HG03558 (cell line): ENCODE results near the gene EMC10.
"Not testable (repeated sequence)": the region's sequence is repeated elsewhere in the genome, so short reads cannot be mapped to it uniquely, and the experiment has no call there.

Experiments
- ATAC-seq: cut with Tn5 transposase; IDR thresholded peaks from one replicate; pipeline ENCODE4 v1.9.1; 2021; ENCODE audit warnings: moderate number of reproducible peaks; ENCODE audit not compliant: unreplicated experiment; ENCODE audit errors: extremely low read depth

EMC10 gene

GRCh38 chr19:50512112-50512998 is 36.0 kb downstream of the EMC10 start:
- ATAC-seq, result no peak

- ATAC-seq, result no peak
These were observed 36.9 kb downstream of the EMC10 start for GRCh38 chr19:50512999-50513745.

- ATAC-seq, result no peak
These were observed 37.5 kb downstream of the EMC10 start, which contains the start of gene ASPDH for GRCh38 chr19:50513746-50514345. Gene ASPDH (minus strand): TSS chr19:50513913. CDS start chr19:50513823, 90 bp downstream.

GRCh38 chr19:50514346-50515167 is 38.2 kb downstream of the EMC10 start:
- no peak for ATAC-seq

- ATAC-seq, result no peak
These were observed 38.9 kb downstream of the EMC10 start for GRCh38 chr19:50515168-50515561.

- no peak for ATAC-seq
These were observed 40.1 kb downstream of the EMC10 start for GRCh38 chr19:50516456-50516855.

GRCh38 chr19:50516964-50517703 is 40.8 kb downstream of the EMC10 start:
- ATAC-seq, result no peak

- ATAC-seq, result no peak
These were observed 41.4 kb downstream of the EMC10 start for GRCh38 chr19:50517704-50518075.

- ATAC-seq, result no peak
These were observed 42.0 kb downstream of the EMC10 start for GRCh38 chr19:50518091-50519005.

- ATAC-seq, result no peak
These were observed 42.8 kb downstream of the EMC10 start for GRCh38 chr19:50519006-50519575.

- no peak for ATAC-seq
These were observed 44.6 kb downstream of the EMC10 start for GRCh38 chr19:50520822-50521465.

GRCh38 chr19:50522881-50523280 is 46.6 kb downstream of the EMC10 start:
- ATAC-seq, result no peak

GRCh38 chr19:50528052-50528451 is 51.7 kb downstream of the EMC10 start:
- not testable (repeated sequence) for ATAC-seq

- ATAC-seq, result no peak
These were observed 54.9 kb downstream of the EMC10 start for GRCh38 chr19:50531171-50531612.

GRCh38 chr19:50532952-50533351 is 56.6 kb downstream of the EMC10 start:
- ATAC-seq, result no peak

GRCh38 chr19:50534478-50534877 is 58.2 kb downstream of the EMC10 start:
- ATAC-seq, result no peak

- ATAC-seq, result no peak
These were observed 59.4 kb downstream of the EMC10 start for GRCh38 chr19:50535672-50536187.
